Stomach (tissue), 4 donors: Measurements from ENCODE around the gene PTPRT.

Experiments used
- POLR2A ChIP-seq, 4 donors: fragments of 450-650 bp; IDR thresholded peaks; one replicate each; pipeline ENCODE4 v1.6.1; 2016; ENCODE audit warnings: antibody characterized with exemption in 4 of 4, control low read depth in 2 of 4, mild to moderate bottlenecking in 1 of 4, moderate library complexity in 1 of 4
- TF ChIP-seq, protein P1 (sequence below), 7 experiments: fragments of 450-650 bp in 4 of 7; fragments of 200-600 bp in 3 of 7; sonication (generic) in 3 of 7; IDR thresholded peaks; one replicate each; pipeline ENCODE4 v1.5.1; 2016 to 2019; ENCODE audit warnings: antibody characterized with exemption in 7 of 7, control low read depth in 2 of 7, mild to moderate bottlenecking in 1 of 7

- TF ChIP-seq POLR2A (IDR thresholded peaks at IDR 0.05), result no peak
- TF ChIP-seq, protein P1, sequence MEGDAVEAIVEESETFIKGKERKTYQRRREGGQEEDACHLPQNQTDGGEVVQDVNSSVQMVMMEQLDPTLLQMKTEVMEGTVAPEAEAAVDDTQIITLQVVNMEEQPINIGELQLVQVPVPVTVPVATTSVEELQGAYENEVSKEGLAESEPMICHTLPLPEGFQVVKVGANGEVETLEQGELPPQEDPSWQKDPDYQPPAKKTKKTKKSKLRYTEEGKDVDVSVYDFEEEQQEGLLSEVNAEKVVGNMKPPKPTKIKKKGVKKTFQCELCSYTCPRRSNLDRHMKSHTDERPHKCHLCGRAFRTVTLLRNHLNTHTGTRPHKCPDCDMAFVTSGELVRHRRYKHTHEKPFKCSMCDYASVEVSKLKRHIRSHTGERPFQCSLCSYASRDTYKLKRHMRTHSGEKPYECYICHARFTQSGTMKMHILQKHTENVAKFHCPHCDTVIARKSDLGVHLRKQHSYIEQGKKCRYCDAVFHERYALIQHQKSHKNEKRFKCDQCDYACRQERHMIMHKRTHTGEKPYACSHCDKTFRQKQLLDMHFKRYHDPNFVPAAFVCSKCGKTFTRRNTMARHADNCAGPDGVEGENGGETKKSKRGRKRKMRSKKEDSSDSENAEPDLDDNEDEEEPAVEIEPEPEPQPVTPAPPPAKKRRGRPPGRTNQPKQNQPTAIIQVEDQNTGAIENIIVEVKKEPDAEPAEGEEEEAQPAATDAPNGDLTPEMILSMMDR (IDR thresholded peaks at IDR 0.05), result no peak
Observed at GRCh38 chr20:42313704-42314103, 876.0 kb downstream of the PTPRT start.
